GM12878 (cell line): ENCODE results near the gene OXA1L. TPM values are rescaled to one million over a fixed set of nuclear protein-coding genes. Genes with fewer than 3 reads are reported as not detected.

Experiments used
- ATAC-seq: fragments of 200-7000 bp; cut with Tn5 transposase; 3 replicates; pipeline ENCODE4 v1.9.1; 2020; ENCODE audit warnings: mild to moderate bottlenecking, moderate library complexity
- BruUV-seq: library from RNA; stranded (reverse); fragments of 400-500 nt; replicated peaks from 2 replicates; lab custom pipeline; 2021; lab: Mats Ljungman, UMichigan
- CTCF ChIA-PET: fragments of 300-600 bp; sonication (Branson Sonifier 250); formaldehyde crosslinking; extraction: SDS; loops from one replicate; lab custom pipeline; 2021; ENCODE audit warnings: inconsistent platforms; lab: Yijun Ruan, JAX
- POLR2A ChIA-PET: fragments of 350-600 bp; formaldehyde crosslinking; extraction: SDS; loops from one replicate; lab custom pipeline; 2021; ENCODE audit warnings: inconsistent platforms; lab: Charles Lee
- RAD21 ChIA-PET: fragments of 300-600 bp; sonication (Branson Sonifier 250); formaldehyde crosslinking; loops from one replicate; lab custom pipeline; 2023; ENCODE audit warnings: antibody characterized with exemption; ENCODE audit not compliant: unreplicated experiment; lab: Charles Lee
- SMC1A ChIA-PET: fragments of 300-600 bp; sonication (Branson Sonifier 250); formaldehyde crosslinking; loops from one replicate; lab custom pipeline; 2023; ENCODE audit not compliant: unreplicated experiment, uncharacterized antibody; lab: Charles Lee
- DNase-seq: peaks from one replicate; pipeline ENCODE4 v3.0.0-alpha.2; 2011; ENCODE audit warnings: low read depth, low spot score
- FAIRE-seq: peaks from 3 replicates; lab custom pipeline; 2011; peaks lifted over from hg19 to GRCh38; lab: Jason Lieb, UNC
- H2AFZ ChIP-seq: 2 replicates; pipeline ENCODE4 v1.6.0; 2011; ENCODE audit warnings: low read depth, low read length, control low read depth; ENCODE audit not compliant: control insufficient read depth
- H3K27ac ChIP-seq: 2 replicates; pipeline ENCODE4 v1.5.1; 2011; ENCODE audit warnings: control low read depth; ENCODE audit not compliant: control insufficient read depth, insufficient read depth
- H3K27me3 ChIP-seq, 2 experiments: replicated peaks in 1 of 2; 2 replicates each; pipeline versions ENCODE4 v1.6.0 to v1.6.1; 2011; ENCODE audit warnings: low read length in 1 of 2; ENCODE audit not compliant: control insufficient read depth in 2 of 2, insufficient read depth in 2 of 2
- H3K36me3 ChIP-seq, 2 experiments: 2 replicates each; pipeline ENCODE4 v1.5.1; 2011; ENCODE audit warnings: low read length in 1 of 2; ENCODE audit not compliant: control insufficient read depth in 2 of 2, insufficient read depth in 2 of 2
- H3K4me1 ChIP-seq: 2 replicates; pipeline ENCODE4 v1.6.1; 2011; ENCODE audit warnings: mild to moderate bottlenecking, low read length, moderate library complexity, mixed read lengths; ENCODE audit not compliant: control insufficient read depth, insufficient read depth
- H3K4me2 ChIP-seq: 2 replicates; pipeline ENCODE4 v1.6.0; 2011; ENCODE audit warnings: control low read depth; ENCODE audit not compliant: control insufficient read depth, insufficient read depth
- H3K4me3 ChIP-seq: fragments of 200-600 bp; sonication (generic); 2 replicates; pipeline ENCODE4 v1.5.1; 2016
- H3K79me2 ChIP-seq: 2 replicates; pipeline ENCODE4 v1.6.0; 2011; ENCODE audit warnings: low read length; ENCODE audit not compliant: control insufficient read depth, insufficient read depth
- H3K9ac ChIP-seq: 2 replicates; pipeline ENCODE4 v1.8.0; 2011; ENCODE audit warnings: low read length, control low read depth, mixed read lengths; ENCODE audit not compliant: control insufficient read depth, insufficient read depth
- H3K9me3 ChIP-seq: replicated peaks from 3 replicates; pipeline ENCODE4 v1.5.1; 2011; ENCODE audit warnings: mild to moderate bottlenecking, low read length; ENCODE audit not compliant: control insufficient read depth, insufficient read depth
- H4K20me1 ChIP-seq: 2 replicates; pipeline ENCODE4 v1.6.0; 2011; ENCODE audit not compliant: control insufficient read depth, insufficient read depth
- IRF5 ChIP-seq: fragments of 450-650 bp; IDR thresholded peaks from 2 replicates; pipeline ENCODE4 v1.6.1; 2017; ENCODE audit warnings: borderline replicate concordance
- POLR2AphosphoS2 ChIP-seq: IDR thresholded peaks from 2 replicates; pipeline ENCODE4 v1.6.1; 2011; ENCODE audit warnings: low read depth, mild to moderate bottlenecking, low read length, improper control_type of control experiment, moderate library complexity
- ZNF622 ChIP-seq: fragments of 450-650 bp; IDR thresholded peaks from 2 replicates; pipeline ENCODE4 v1.6.1; 2017; ENCODE audit warnings: mild to moderate bottlenecking, inconsistent platforms
- WGBS: methylation state at CpG from one replicate; pipeline ENCODE4 v1.1.6; 2016; ENCODE audit warnings: low lambda C conversion rate; ENCODE audit not compliant: insufficient replicate concordance, insufficient coverage; ENCODE audit errors: missing lambda C conversion rate; 5-methylcytosine and 5-hydroxymethylcytosine counted together
- in situ Hi-C: fragments of 300-500 bp; cut with MboI; formaldehyde crosslinking; loops from 9 replicates; pipeline ENCODE4 v1.14.3; 2018; ENCODE audit warnings: mixed read lengths
- intact Hi-C: fragments of 100-400 bp; cut with micrococcal nuclease; formaldehyde crosslinking; loops from one replicate; pipeline ENCODE4 v1.14.2; 2022; ENCODE audit not compliant: unreplicated experiment
- polyA plus RNA-seq, 11 experiments: library from polyadenylated mRNA; depleted of rRNA in 4 of 11; unstranded in 6 of 11; stranded (reverse) in 5 of 11; fragments of >200 nt; fragmentation: Nextera tagmentation in 4 of 11; fragmentation: Illumina TruSeq in 1 of 11; extraction: Ambion mirVana in 4 of 11; extraction: Trizol in 1 of 11; gene quantifications; 1 replicate in 1 of 11; 2 replicates in 10 of 11; pipeline versions ENCODE4 v1.2.1 to v1.2.3, GENCODE V29; 2011 to 2016; ENCODE audit warnings: inconsistent platforms in 2 of 11, missing spikeins in 2 of 11, low read depth in 1 of 11
- total RNA-seq, 4 experiments: library from RNA; depleted of rRNA in 3 of 4; stranded (reverse); fragments of >200 nt in 3 of 4; fragmentation: Illumina TruSeq in 1 of 4; extraction: Trizol in 1 of 4; gene quantifications; 2 replicates each; pipeline versions ENCODE4 v1.2.1 to v1.2.3, GENCODE V29; 2013 to 2021

The OXA1L gene
- total and polyA plus RNA-seq, 10 of the 15 experiments (the other 5 are each of a cell fraction or from before 2014, with no cell fraction given) = 105 to 289 (median 146) TPM

DNA sequence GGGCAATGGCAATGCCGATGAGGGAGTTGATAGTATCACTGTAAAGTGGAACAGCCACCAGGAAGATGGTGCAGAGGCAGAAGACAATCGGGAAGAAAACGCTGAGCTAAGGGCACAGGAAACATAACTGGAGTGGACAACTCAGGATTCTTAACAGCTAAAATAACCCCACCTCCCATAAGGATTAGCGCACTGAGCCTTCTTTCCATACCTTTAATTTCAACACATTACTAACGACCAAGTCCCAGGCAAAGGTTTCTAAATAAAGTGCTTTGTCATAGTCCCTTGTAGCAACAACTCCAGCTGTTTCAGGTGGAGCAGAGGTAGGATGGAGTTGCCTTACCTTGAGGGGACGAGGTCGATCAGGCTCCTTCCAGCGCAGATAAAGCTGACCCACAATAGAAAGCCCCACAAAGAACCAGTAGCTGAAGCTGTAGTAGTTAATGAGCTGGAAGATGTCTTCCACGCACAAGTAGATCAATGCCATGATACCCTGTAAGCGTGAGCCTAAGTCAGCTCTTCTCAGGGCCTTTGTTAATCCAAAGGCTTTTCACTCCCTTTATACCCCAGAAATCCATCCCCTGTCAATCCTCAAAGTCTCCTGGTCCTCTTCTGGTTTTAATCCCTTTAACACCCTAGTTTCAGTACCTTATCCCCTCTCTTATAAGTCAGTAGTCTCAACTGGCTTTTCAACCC lies 7.7 kb downstream of the OXA1L start:
- BruUV-seq = no TSS peak
- Histone ChIP-seq H3K79me2 (peaks cover 3% of the 10 kb centered on the region; the same call in 1 of the 2 replicates), H3K4me3 (no peak overlapping the region), H3K36me3 (peaks cover 41 to 57% of the 10 kb centered on the region in 2 experiments), H3K27me3 (no peaks in the 10 kb centered on the region), H2AFZ (no peak overlapping the region), H4K20me1 (no peaks in the 10 kb centered on the region), H3K9ac (no peak overlapping the region), H3K9me3 (no peaks in the 10 kb centered on the region), H3K4me2 (no peak overlapping the region), H3K4me1 (peaks cover 13% of the 10 kb centered on the region), H3K27ac (no peak overlapping the region)
- ChIA-PET POLR2A (interaction anchor here (0.8 to 1.1 kb wide), 2 partner anchors 22 to 116 kb away, joined by 3 to 4 read pairs; no protein-coding TSS in a partner anchor), RAD21 (interaction anchor here (0.8 to 7.2 kb wide), 7 partner anchors 38 to 204 kb away, joined by 3 to 51 read pairs (median 3); partner anchors contain the start of gene LRP10), CTCF (interaction anchor here (0.7 to 8.1 kb wide), 8 partner anchors 16 to 204 kb away, joined by 3 to 92 read pairs (median 5); no protein-coding TSS in a partner anchor), SMC1A (interaction anchor here (0.8 to 7.2 kb wide), 19 partner anchors 8 to 214 kb away, joined by 3 to 84 read pairs (median 4); partner anchors contain the start of genes LRP10, OXA1L and SLC7A7)
- no peak for TF ChIP-seq ZNF622
- no peak for TF ChIP-seq IRF5
- TF ChIP-seq POLR2AphosphoS2 = 0 out of 2 replicates have a peak, but pooled peaks have one; percentile 39
- FAIRE-seq (no peak), DNase-seq (no peak), ATAC-seq (no peak)
- intact Hi-C loops (no loop called here), in situ Hi-C loops (no loop called here)
- 91% methylated on average over 10 of the region's 10 CpGs for WGBS
